GM19395 (cell line): ENCODE measurements around the gene ID3.
A peak's percentile ranks its signal among the peaks of the same experiment; 100 is the strongest.

ENCODE experiments used
- ATAC-seq: cut with Tn5 transposase; IDR thresholded peaks from one replicate; pipeline ENCODE4 v1.9.1; 2021; ENCODE audit warnings: mild to moderate bottlenecking, moderate library complexity; ENCODE audit not compliant: unreplicated experiment

ID3 gene

GRCh38 chr1:23559136-23559984 is at the start of gene ID3:
TSS of gene ID3 (minus strand) at chr1:23559501. CDS start at chr1:23559426, 75 bp downstream.
- ATAC-seq: peak; percentile 66

- no peak for ATAC-seq
These were observed 48.6 kb upstream of the ID3 start for GRCh38 chr1:23607944-23608343.

- no peak for ATAC-seq
These were observed 42.9 kb upstream of the ID3 start for GRCh38 chr1:23601968-23602876.

DNA sequence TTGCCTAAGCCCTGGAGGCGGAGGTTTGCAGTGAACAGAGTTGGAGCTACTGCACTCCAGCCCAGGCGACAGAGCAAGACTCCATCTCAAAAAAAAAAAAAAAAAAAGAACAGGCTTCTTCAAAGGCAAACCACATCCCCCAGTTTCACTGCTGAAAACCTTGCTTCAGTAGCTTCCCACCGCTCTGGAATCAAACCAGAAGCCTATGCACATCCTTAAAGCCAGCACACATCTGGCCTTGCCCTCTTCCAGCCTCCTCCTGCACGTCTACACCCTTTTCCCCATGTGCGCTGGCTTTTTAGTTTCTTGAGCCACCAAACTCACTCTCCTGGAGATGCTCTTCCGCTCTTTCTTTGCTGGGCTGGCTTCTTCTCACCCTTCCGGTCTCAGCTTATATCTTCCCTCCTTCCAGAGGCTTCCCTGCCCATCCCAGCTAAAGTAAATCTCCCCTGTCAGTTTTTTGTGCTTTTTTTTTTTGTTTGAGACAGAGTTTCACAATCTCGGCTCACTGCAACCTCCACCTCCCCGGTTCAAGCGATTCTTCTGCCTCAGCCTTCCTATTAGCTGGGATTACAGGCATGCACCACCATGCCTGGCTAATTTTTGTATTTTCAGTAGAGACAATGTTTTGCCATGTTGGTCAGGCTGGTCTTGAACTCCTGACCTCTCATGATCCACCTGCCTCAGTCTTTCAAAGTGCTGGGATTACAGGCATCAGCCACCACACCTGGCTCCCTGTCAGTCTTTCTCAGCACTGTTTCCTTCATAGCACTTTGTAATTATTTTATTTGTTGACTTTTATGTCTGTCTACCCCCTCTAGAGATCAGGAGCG is 42.0 kb upstream of the ID3 start:
- no peak for ATAC-seq

DNA sequence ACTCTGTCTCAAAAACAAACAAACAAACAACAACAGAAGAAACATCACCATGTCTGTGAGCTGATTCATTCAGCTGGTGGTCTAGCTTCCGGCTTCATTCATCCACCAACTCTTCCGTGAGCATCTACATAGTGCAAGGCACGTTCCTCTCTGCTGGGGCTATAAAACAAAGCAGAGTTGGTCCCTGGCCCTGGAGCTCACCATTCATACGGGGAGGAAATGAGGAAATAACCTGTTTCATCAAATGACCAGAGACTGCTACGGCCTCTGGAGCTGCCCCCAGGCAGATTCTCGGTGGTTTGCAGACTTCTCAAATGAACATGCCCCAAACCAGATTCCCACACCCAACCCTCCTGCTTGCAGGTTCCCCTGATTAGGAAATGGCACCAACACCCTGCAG is 41.0 kb upstream of the ID3 start:
- no peak for ATAC-seq

DNA sequence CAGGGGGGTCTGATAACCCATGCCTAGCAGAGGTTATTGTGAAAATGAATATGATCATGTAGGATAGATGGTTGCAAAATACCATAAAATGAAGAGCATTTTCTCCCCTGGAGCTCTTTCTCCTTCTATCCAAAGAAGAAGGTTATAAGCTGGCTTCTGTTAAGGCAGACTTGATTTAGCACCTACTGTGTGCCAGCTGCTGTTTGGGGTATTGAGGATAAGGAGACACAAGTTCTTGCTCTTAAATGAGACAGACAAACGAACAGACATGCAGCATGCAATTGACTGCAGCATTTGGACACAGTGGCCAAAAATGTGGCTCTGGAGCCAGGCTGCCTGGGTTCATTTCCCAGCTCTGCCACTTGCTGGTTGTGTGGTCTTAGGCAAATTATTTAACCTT is 39.8 kb upstream of the ID3 start:
- ATAC-seq: no peak

- no peak for ATAC-seq
These were observed 39.1 kb upstream of the ID3 start for GRCh38 chr1:23598424-23598823.

- ATAC-seq: no peak
These were observed 38.5 kb upstream of the ID3 start for GRCh38 chr1:23597635-23598388.

GRCh38 chr1:23596382-23597358 is 37.4 kb upstream of the ID3 start:
- ATAC-seq: no peak

DNA sequence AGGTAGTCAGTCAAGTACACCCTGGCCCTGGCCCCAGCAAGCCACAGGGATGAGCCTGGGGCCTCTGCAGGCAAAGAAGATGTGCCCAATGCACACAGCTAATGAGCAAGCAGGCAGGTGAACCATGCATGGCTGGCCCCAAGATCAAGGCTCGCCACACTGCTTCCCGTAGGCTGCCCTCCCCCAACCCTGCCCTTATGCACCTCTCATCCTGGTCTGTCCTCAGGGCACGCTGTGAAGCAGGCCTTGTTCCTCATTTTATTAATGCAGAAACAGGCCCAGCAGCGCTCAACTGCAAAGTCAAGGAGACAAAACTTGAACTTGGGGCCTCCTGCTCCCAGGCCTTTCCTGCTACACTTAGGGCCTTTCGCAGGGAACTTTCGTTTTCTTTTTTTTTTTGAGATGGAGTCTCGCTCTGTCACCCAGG is 35.6 kb upstream of the ID3 start:
- ATAC-seq: no peak

GRCh38 chr1:23594149-23594907 is 35.0 kb upstream of the ID3 start:
- no peak for ATAC-seq

- no peak for ATAC-seq
These were observed 34.4 kb upstream of the ID3 start for GRCh38 chr1:23593556-23594148.

DNA sequence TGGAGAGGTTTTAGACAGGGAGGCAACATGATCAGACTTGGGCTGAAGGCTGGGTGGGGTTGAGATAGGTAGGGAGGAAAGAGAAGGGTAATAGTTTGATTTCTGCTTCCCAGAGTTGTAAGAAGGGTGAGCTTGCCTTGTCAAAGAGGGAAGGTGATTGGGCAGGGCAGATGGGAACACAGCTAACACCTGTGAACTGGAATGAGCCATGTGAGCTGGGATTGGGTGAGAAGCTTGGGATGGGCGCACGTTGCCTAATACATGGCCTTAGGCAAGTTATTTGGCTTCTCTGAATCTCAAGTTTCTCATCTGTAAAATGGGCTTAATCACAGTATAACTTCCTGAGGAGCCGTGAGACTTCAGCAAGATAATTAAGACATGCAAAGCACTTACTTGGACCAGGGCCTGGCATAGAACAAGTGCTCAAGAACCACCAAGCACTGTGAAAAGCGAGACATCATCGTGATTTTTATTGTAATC is 33.8 kb upstream of the ID3 start:
- no peak for ATAC-seq

- no peak for ATAC-seq
These were observed 33.0 kb upstream of the ID3 start for GRCh38 chr1:23592209-23592892.

- ATAC-seq: no peak
These were observed 32.3 kb upstream of the ID3 start for GRCh38 chr1:23591460-23592208.

DNA sequence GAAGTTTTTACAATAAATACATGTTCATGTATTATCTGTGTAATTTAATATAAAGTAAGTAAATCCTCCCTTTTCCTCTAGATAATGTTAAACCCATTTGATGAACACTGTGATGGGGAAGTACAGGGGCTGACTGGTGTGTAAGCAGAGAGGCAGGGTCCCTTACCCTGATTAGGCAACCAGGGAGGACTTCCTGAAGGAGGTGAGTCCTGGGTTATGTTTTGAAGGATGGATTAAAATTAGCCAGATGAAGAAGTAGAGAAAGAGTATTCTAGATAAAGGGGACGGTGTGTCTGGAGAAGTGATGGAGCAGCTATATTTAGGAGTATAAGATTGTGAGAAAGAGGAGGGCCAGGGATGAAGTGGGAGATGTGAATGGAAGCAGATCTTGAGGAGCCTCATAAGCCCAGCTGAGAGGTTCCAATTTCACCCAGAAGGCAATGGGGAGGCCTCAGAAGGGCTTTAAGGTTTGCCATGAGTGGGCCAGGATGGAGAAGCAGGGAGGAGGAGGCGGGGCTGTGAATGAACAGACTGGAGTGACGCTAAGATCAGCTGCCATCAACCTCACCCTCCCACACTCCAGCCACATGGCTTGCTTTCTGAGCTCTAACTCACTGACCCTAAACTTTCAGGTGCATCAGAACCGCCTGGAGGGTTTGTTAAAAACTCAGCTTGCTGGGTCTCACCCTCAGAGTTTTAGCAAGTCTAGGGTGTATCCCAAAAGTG is 30.9 kb upstream of the ID3 start:
- no peak for ATAC-seq
